ENCODE results near the gene EPB41L4B.
"Not testable (repeated sequence)": the region's sequence is repeated elsewhere in the genome, so short reads cannot be mapped to it uniquely, and the experiment has no call there.

Gene EPB41L4B

DNA sequence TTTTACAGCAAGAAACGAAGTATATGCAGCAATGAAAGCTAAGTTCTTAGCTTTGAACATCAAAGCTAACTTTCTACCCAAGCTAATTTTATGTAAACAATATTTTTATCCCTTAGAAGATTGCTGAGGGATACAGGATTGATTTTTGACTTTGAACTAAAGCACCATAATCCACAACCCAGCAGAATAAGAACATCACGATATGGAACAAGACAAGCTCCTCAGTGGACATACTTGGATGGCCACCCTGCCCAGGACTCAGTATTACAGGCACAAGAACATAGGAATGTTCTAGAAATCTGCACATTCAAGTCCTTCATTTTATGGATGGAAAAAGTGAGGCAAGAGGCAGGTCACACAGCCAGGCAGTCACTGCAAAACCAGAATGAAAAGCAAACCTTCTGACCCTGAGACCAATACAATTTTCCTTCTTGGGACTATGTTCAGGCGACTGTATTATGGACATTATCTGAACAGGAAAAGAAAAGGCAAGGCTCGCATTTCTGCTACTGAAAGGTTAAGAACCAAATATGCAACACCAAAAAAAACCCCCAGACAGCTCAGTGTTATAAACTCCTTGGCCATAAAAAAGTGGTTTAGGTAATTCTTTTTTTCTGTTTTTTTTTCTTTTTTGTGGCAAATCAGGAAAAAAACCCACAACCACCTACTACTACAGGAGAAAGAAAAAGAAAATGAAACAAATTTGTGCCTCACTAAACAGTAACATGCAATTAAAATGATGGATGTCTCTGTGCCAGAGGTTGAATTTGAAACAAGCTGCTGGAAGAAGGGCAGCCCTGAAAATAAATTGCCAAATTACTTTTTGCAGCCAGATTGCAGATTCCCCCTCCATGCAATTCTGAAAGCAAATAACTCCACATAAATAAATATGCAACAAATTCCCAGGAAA lies 25.4 kb downstream of the EPB41L4B start:
- no peak for DNase-seq

DNA sequence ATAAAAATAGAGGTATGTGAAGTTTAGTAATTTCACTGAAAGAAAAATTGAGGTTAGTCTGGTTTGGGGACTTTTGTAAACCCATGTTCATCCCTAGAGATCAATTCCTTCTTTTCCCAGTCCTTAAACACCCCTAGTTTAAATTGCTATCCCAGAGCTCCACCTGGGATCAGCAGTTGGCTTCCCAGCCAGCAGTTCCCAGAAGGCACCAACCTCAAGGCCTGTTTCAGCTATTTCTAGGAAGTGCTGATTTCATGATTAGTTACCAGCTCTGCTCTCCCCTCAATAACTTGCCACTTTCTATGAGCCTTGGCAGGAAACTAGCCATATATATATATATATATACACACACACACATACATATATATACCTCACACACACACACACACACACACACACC lies 30.5 kb downstream of the EPB41L4B start:
- no peak for DNase-seq

DNA sequence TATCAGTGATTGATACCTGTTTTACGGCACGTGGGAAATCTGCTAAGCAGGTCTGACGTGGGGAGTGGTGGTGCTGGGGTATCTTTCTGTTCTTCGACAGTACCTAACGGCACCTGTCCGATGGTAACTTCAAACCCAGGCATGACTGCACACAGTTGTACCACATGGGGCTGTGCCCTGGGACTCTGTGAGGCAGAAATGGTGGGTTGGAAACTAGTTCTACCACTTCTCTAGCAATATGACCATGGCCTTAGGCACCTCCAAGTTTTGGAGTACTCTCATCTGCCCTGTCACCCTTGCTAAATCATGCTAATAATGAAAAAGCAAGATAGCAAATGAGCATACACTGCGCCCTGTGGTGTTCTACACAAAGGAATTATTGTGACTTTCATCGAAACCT lies 30.9 kb downstream of the EPB41L4B start:
- no peak for DNase-seq

DNA sequence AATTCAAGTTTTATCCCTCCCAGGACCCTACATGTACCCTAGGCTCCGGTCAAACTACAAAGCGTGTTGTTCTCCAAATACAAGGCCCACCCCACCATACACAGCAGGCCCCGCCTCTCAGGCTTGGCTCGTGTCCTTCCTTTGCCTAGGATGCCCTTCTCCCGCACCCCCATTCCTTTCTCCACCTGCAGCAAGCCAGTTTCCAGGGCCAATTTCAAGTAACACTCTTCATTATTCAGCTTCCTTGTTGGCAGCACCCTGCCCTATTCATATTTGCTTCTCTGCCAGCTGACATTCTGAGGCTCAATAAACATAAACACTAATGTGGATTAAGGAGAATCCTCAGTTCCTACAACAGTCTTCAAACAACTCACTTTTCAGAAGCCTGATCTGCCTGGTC lies 31.7 kb downstream of the EPB41L4B start:
- DNase-seq, result no peak

DNA sequence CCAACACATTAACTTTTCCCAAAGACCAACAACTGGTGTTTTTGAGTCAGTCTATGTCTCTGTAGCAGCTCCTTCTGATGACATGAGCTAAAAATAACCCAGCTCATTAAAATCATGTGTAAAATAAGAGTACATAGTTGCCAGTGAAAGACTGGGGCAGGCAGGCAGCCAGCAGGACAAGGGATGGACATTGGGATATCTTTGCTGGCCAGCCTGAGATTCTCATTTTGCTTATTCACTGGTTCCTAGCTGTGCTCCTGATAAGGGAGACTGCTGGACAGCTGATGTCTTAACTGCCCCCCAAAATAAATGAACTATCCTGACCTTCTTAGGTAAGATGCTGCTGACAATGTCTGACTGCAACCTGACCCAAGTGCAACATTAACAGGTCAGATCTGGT lies 33.9 kb downstream of the EPB41L4B start:
- no peak for DNase-seq

DNA sequence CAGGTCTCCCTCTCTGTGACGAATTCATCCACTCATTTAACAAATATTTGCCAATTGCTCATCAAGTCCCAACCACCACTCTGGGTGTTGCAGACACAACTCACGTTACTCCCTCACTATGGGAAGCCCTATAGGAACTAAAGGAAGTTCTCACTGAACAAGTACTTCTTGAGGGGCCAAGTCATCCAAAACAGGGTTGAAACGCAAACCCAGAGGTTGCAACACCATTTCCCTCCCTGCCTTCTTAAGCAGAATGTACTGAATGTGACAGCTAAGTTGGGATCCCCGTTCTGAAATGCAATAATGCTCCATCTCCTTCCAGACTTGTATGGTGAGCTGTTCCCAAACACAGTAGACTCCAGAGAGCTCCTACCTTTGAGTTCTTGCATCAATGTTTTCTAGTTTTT lies 34.3 kb downstream of the EPB41L4B start:
- no peak for DNase-seq

DNA sequence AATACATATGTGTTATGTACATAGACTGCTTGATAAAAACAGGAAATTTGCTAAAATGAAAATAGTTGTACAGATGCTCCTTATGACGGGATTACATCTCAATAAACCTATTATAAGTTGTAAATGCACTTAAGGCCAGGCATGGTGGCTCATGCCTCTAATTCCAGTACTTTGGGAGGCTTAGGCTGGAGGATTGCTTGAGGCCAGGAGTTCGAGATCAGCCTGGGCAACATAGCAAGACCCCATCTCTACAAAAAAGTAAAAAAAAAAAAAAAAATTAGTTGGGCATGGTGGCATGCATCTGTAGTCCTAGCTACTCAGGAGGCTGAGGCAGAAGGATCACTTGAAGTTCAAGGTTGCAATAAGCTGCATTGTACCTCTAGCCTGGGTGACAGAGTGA lies 37.2 kb downstream of the EPB41L4B start:
- DNase-seq, result not testable (repeated sequence)

DNA sequence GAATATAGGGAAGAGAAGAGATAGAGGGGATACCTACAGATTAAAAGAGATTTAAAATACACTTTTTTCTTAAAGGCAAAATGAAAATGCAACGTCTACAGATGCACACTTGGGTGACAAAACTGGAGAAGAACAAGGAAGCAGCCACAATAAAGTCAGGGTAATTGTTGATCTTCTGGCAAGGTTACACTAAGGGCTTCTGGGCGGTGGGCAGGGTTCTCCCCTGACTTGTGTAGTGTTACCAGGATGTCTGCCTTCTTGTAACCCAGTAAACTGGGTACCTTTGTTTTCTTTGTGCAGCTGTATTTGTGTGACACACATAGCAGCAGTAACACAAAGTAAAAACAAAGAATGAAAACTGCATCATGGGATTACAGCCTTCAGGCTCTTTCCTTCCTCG lies 37.8 kb downstream of the EPB41L4B start:
- DNase-seq, result no peak

DNA sequence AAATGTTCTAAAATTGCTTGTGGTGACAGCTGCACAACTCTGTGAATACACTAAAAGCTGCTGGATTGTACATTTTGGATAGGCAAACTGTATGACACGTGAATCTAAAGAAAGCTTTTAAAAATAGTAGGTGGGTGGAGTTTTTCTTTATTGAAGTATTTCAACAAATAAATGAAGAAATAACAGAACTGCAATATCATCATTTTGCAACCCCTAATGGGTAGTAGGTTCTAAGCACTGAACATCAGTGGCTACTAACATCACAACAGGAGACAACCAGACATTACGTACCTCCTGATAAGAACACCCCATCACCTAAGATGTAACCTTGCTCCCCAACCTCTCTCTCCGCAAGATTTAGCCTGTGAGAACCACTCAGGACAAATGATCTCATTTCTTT lies 38.6 kb downstream of the EPB41L4B start:
- no peak for DNase-seq

DNA sequence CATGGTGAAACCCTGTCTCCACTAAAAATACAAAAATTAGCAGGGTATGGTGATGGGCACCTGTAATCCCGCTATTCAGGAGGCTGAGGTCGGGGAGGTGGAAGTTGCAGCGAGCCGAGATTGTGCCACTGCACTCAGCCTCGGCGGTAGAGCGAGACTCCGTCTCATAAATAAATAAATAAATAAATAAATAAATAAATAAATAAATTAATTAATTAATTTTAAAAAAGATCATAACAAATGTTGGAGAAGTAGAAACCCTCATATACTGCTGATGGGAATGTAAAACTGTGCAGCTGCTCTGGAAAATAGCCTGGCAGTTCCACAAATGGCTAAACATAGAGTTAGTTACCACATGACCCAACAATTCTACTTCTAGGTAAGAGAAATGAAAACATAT lies 39.3 kb downstream of the EPB41L4B start:
- DNase-seq, result no peak

DNA sequence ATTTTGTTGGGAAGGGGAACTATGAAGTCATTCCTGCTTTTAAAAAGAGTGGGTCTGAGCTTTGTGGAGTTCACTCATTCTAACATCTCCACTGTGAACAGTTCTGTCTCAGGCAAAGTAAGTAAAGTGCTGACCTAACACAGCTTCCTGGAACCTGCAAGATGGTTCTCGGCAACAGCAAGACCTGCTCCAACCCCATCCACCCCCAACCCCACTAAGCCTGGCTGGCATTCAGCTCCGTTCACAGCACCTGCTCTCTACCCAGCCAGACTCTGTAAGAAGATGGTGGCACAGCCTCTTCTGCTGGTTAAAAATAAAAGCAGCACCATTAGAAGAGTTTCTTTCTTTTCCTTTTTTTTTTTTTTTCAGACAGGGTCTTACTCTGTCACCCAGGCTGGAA lies 42.0 kb downstream of the EPB41L4B start:
- no peak for DNase-seq

DNA sequence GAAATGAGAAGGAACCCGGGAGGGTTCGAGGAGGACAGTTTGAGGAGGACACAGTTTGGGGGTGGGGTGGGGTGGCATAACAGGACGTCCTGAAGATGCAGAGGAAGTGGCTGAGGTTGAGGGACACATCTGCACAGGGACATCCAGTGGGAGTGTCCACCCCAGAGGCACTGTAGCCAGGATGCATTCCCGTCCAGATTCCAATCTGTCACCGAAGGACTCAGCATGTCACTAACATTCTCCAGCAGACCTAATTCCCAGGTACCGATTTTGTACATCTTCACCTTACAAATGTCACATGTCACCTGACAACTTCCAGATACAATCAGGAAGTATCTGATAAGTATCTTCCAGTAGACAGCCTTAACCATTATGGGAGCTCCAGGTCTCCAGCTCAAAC lies 42.6 kb downstream of the EPB41L4B start:
- no peak for DNase-seq

DNA sequence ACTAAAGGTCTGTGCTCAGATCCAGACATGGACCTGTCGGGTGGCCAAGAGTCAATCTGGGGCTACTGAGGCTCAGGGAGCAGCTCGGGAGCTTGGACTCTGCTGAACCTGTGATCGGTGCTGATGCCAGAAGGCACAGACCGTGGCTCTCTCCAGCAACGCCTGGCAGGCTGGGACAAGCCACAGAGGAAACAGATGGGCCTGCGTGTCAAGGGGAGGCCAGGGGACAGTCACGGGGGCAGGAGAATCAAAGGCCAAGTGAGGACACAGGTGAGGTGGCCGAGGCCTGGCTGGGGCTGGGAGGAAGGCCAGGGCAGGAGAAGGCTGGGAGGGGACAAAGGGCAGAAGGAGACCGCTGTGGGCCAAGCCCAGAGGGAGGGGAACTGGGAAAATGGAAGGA lies 43.4 kb downstream of the EPB41L4B start:
- no peak for DNase-seq

DNA sequence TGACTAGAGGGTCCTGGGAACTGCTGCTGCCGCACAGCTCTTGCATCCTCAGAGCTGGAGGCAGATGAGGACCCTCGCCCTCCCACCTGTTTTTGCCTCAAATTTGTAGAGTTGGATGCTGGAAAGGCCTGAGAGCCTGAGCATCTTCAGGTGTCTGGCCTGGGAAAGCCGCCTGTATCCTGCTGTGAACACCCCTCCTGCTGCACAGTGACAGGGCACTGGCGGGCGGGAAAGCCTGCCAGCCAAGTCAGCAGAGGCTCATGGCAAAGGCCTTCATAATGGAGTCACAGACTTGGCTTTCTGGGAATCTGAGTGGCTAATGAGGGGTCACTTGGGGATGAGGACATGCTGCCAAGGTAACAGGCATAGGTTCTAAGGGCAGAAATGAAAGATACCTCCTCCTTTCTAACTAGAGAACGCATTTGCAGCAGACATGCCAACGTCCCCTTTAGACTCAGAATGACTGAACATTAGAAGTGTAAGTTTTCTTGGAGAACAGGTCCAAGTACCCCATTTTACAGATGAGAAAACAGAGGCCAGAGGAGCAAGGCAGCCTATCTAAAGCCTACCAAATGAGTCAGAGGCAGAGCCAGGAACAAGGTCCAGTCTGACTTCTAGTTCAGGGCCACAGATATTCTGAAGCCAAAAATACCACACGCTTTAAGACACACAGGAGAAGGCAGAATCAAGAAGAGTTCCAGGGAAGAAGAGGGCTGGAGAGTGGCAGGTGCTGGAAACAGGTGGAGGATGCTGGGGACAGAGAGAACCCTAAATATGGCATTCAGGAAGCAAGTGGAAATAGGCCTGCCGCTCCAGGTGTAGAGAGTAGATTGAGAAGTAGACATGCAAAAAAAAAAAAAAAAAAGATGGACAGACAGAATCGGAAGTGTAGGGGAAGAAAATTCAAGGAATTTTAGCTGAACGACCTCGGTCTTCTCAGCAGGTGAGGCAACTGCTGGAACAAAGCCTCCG lies 44.1 kb downstream of the EPB41L4B start:
- no peak for DNase-seq

DNA sequence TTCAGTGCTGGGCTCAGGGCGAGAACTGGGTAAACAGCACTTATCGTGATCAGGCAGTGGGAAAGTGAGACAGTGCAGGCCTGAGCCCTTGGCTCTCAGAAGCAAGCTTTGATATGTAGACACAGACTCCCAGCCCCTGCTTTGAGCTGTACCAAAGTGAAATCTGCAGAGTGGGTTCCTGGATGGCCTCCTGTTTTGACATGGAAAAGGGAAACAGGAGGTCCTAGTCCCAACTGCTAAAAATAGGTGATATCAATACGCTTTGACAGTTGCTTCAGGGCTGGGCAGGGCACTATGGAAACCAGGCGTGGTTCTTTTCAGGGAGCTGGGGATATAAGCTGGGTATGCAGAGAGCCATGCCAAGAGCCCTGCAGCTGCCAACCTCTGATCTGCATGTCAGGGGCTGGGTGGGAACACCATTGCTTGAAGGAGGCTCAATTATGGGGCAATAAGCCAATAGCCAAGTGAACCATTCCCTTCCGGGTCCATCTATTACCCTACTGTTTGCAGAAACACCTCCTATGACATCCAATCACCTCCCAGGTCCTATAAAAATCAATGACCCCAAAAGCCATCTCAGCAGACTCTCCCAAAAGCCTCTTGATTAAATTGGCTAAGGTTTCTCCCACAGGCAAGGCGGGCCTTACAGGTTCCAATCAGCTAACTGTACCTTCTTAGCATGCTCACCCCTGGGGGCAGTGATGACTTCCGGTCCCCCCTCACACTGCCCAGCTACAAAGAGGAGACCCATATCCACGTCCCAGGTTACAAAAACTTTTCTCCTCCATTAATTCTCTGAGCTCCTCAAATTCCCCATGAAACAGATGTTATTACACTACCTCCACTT lies 45.8 kb downstream of the EPB41L4B start:
- peak in 1 of 2 experiments; percentile 46 for DNase-seq

DNA sequence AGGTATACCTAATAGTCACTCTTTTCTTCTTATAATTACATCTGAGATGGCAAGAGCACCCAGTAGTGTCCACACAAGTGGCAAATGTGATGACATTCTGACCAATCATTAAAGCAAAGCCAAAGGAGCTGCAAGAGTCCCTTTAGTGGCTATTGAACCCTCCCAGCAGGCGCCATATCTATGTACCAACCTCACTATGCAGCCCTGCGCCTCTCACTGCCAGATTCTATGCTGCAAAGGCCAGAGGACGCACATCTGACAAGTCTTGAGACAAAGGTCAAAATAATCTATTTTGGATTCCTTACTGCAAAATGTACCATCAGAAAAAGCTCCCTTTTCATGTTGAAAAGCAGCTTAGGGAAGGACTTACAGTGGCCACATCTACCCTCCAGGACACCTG lies 47.0 kb downstream of the EPB41L4B start:
- DNase-seq, result no peak

DNA sequence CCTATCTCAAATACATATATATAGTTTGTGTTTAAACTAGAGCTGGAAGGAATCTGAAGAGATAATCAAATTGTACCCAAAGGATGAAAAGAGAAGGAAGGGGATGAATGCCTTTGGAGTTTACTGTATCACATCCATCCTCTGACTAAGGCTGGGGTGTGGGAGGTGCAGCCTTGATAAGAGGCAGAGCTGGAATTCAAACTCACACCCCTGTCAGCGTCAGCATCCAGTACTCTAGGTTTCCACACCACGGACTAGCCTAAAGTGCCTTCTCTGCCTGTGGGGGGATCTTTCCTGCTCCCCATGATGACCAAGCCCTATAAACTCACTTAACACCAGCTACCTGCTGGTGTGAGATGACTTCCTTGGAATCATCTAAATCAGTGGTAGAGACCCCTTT lies 48.1 kb downstream of the EPB41L4B start:
- no peak for DNase-seq

DNA sequence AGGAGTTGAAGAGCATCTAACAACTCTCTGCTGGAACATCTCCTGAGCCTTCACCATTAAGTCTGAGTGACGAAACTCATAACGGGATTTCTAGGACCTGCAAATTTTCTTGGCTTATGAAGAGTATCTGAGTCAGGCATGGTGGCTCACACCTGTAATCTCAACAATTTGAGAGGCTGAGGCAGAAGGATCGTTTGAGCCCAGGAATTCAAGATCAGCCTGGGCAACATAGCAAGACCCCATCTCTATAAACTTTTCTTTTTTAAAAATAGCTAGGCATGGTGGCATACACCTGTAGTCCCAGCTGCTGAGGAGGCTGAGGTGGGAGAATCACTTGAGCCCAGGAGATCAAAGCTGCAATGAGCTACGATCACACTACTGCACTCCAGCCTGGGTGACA lies 48.8 kb downstream of the EPB41L4B start:
- no peak for DNase-seq

DNA sequence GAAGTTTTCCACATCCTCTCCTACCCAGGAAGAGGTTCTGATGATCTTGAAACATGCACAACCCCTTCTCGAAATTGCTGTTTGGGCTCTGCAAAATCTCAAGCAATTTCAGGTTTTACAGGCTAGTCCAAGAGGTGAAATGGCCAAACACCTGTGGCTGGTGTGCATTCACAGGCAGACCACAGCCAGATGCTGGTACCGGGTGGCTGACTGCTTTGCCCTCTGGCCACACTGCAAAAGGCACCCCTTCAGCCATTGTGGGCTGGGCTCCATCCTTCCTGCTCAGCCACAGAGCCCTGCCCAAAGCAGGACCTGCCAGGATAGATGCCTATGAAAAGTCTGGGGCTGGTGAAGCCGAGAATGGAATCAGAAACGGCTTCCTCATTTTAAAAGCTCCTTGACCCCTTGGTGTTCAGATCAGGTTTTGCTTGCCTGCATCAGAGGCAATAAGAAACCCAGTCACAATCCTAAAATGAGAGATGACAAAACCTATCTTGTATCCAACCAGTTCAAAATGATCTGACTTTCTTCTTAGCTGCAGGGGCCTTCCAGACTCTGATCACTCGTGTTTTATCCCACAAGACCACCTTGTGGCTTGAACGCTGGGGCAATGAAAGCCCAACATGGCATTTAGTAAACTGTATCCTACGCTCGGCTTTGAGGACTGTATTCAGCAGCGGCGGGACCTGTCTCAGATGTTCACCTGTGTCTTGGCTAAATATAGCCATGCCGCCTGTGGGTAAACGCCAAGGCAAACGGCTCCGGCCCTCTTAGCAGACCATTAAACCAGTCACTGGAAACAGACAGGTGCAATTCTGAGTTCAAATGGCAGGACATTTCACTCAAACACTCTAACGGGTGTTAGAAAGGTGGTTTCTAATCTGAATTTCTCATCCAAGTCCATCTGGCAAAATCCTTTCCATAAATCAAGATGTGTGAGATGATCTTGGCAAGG lies 49.6 kb downstream of the EPB41L4B start:
- DNase-seq, result peak in 1 of 2 experiments; percentile 57

DNA sequence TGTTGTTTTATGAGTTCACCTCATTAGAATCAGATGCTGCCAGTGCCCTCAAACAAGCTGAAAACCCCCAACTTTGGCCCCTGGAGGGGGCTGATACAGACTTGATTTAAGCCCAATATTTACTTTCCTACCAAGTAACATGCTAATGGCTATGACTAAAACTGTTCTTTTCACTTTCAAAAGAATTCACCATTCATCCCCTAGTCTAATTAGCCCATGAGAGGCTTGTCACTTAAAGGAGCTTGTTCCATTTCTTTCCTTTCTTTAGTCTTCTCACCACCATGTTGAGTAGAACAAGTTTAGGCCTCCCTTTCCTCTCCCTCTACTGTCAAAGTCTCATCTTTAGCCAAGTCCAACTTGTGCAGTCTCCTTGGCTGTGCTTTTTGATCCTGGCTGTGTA lies 50.4 kb downstream of the EPB41L4B start:
- DNase-seq, result no peak

DNA sequence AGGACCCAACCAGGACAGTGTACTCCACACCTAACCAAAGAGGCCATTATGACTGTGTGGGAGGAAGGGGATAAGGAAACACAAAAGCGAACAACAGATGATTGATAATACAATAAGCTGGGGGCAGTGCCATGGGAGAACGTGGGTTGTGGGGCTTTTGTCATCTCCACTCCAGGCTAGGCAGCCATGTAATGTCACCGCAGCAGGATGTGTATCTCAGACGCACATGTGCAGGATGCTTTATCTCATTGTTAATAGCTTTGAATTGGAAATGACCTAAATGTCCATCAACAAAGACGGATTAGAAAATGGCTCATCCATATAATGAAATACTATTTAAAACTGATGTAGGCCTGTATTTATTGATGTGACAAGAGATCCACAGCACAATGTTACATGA lies 51.0 kb downstream of the EPB41L4B start:
- peak; percentile 24 to 29 for DNase-seq

DNA sequence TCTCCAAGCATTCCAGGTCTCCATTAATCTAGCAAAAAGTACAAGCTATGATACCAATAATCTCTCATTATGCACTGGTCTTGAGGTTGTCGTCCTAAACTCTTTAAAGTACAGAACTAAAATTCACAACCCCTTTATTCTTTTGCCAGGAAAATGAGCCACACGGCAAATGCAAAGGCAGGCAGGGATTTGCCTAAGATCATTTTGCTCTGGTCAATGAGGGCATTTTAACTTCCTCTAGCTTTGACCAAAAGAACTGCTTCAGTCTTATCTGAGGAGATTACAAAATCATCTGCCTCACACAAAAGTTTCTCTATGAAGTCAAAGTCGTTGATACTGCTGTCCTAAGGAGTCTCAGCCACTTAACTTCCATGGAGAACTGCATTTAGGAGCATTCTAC lies 51.8 kb downstream of the EPB41L4B start:
- DNase-seq, result no peak
